ENCODE results near the gene IFI44L. TPM values are rescaled to one million over a fixed set of nuclear protein-coding genes. Genes with fewer than 3 reads are reported as not detected.

Gene IFI44L
- total and polyA plus RNA-seq, 4 donors: 2.1 to 6.5 (median 2.9) TPM

- Histone ChIP-seq H3K9me3 (ENCODE audit: control insufficient read depth in 4 of 4, low read length in 3 of 4) (no peaks in the 10 kb centered on the region), H3K4me3 (ENCODE audit: low read depth in 1 of 3, low read length in 3 of 3) (no peak overlapping the region), H3K27ac (ENCODE audit: low read depth in 1 of 2, low read length in 2 of 2) (no peak overlapping the region), H3K27me3 (ENCODE audit: control insufficient read depth in 4 of 4, insufficient read depth in 4 of 4, low read length in 3 of 4) (no peaks in the 10 kb centered on the region), H3K36me3 (ENCODE audit: control insufficient read depth in 4 of 4, insufficient read depth in 3 of 4, low read depth in 1 of 4, low read length in 3 of 4) (no peaks in the 10 kb centered on the region), H3K9ac (ENCODE audit: low read depth in 1 of 2, low read length in 2 of 2) (no peak overlapping the region), H3K4me1 (ENCODE audit: control insufficient read depth in 4 of 4, insufficient read depth in 4 of 4, low read length in 3 of 4) (peaks cover 4 to 14% (median 13%) of the 10 kb centered on the region in 4 donors)
- WGBS: 82% methylated on average over 2 of the region's 2 CpGs
- no peak for DNase-seq (ENCODE audit: low spot score)
- TF ChIP-seq TAF1 (conservative IDR thresholded peaks at IDR 0.05) (no peak), GABPA (IDR thresholded peaks at IDR 0.05 in 1 of 2, conservative IDR thresholded peaks at IDR 0.05 in 1 of 2) (no peak), RAD21 (IDR thresholded peaks at IDR 0.05) (no peak), NR2F2 (IDR thresholded peaks at IDR 0.05) (no peak), HNF4G (IDR thresholded peaks at IDR 0.05) (no peak), FOXA2 (IDR thresholded peaks at IDR 0.05) (no peak), REST (IDR thresholded peaks at IDR 0.05) (no peak), RXRA (IDR thresholded peaks at IDR 0.05) (no peak)
- TF ChIP-seq, protein P1, sequence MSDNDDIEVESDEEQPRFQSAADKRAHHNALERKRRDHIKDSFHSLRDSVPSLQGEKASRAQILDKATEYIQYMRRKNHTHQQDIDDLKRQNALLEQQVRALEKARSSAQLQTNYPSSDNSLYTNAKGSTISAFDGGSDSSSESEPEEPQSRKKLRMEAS (IDR thresholded peaks at IDR 0.05): no peak
Observed at GRCh38 chr1:78687914-78688313, 67.7 kb downstream of the IFI44L start.

GRCh38 chr1:78688697-78689096 is 68.4 kb downstream of the IFI44L start:
- no peak overlapping the region for H3K27ac ChIP-seq (ENCODE audit: low read depth in 1 of 2, low read length in 2 of 2)
- H3K9me3 ChIP-seq (ENCODE audit: control insufficient read depth in 4 of 4, low read length in 3 of 4): no peaks in the 10 kb centered on the region
- no peaks in the 10 kb centered on the region for H3K27me3 ChIP-seq (ENCODE audit: control insufficient read depth in 4 of 4, insufficient read depth in 4 of 4, low read length in 3 of 4)
- H3K4me3 ChIP-seq (ENCODE audit: low read depth in 1 of 3, low read length in 3 of 3): no peak overlapping the region
- peaks cover 4 to 14% (median 13%) of the 10 kb centered on the region in 4 donors for H3K4me1 ChIP-seq (ENCODE audit: control insufficient read depth in 4 of 4, insufficient read depth in 4 of 4, low read length in 3 of 4)
- no peak for DNase-seq (ENCODE audit: low spot score)
- H3K36me3 ChIP-seq (ENCODE audit: control insufficient read depth in 4 of 4, insufficient read depth in 3 of 4, low read depth in 1 of 4, low read length in 3 of 4): no peaks in the 10 kb centered on the region
- TF ChIP-seq GABPA (IDR thresholded peaks at IDR 0.05 in 1 of 2, conservative IDR thresholded peaks at IDR 0.05 in 1 of 2): no peak
- peak; percentile 56 to 61 for TF ChIP-seq RAD21 (IDR thresholded peaks at IDR 0.05)
- TF ChIP-seq, protein P2, sequence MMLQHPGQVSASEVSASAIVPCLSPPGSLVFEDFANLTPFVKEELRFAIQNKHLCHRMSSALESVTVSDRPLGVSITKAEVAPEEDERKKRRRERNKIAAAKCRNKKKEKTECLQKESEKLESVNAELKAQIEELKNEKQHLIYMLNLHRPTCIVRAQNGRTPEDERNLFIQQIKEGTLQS (IDR thresholded peaks at IDR 0.05): no peak
- no peak for TF ChIP-seq HNF4A (conservative IDR thresholded peaks at IDR 0.05)
- TF ChIP-seq JUND (IDR thresholded peaks at IDR 0.05): no peak
- TF ChIP-seq, protein P3, sequence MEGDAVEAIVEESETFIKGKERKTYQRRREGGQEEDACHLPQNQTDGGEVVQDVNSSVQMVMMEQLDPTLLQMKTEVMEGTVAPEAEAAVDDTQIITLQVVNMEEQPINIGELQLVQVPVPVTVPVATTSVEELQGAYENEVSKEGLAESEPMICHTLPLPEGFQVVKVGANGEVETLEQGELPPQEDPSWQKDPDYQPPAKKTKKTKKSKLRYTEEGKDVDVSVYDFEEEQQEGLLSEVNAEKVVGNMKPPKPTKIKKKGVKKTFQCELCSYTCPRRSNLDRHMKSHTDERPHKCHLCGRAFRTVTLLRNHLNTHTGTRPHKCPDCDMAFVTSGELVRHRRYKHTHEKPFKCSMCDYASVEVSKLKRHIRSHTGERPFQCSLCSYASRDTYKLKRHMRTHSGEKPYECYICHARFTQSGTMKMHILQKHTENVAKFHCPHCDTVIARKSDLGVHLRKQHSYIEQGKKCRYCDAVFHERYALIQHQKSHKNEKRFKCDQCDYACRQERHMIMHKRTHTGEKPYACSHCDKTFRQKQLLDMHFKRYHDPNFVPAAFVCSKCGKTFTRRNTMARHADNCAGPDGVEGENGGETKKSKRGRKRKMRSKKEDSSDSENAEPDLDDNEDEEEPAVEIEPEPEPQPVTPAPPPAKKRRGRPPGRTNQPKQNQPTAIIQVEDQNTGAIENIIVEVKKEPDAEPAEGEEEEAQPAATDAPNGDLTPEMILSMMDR (IDR thresholded peaks at IDR 0.05; ENCODE audit: low read depth, low read length, missing input control): peak; percentile 8
- no peak overlapping the region for H3K9ac ChIP-seq (ENCODE audit: low read depth in 1 of 2, low read length in 2 of 2)

- 83% methylated on average over 3 of the region's 3 CpGs for WGBS
- TF ChIP-seq, protein P4, sequence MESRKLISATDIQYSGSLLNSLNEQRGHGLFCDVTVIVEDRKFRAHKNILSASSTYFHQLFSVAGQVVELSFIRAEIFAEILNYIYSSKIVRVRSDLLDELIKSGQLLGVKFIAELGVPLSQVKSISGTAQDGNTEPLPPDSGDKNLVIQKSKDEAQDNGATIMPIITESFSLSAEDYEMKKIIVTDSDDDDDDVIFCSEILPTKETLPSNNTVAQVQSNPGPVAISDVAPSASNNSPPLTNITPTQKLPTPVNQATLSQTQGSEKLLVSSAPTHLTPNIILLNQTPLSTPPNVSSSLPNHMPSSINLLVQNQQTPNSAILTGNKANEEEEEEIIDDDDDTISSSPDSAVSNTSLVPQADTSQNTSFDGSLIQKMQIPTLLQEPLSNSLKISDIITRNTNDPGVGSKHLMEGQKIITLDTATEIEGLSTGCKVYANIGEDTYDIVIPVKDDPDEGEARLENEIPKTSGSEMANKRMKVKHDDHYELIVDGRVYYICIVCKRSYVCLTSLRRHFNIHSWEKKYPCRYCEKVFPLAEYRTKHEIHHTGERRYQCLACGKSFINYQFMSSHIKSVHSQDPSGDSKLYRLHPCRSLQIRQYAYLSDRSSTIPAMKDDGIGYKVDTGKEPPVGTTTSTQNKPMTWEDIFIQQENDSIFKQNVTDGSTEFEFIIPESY (IDR thresholded peaks at IDR 0.05): no peak
- TF ChIP-seq GABPA (IDR thresholded peaks at IDR 0.05 in 1 of 2, conservative IDR thresholded peaks at IDR 0.05 in 1 of 2): no peak
- no peak for TF ChIP-seq FOXA1 (IDR thresholded peaks at IDR 0.05)
- no peak for TF ChIP-seq SP1 (IDR thresholded peaks at IDR 0.05)
- TF ChIP-seq EGR1 (IDR thresholded peaks at IDR 0.05; ENCODE audit: low read depth in 2 of 2): no peak
- TF ChIP-seq YY1 (IDR thresholded peaks at IDR 0.05): no peak
- TF ChIP-seq HNF4G (IDR thresholded peaks at IDR 0.05): no peak
- TF ChIP-seq, protein P2 (IDR thresholded peaks at IDR 0.05): no peak
- TF ChIP-seq NR2F2 (IDR thresholded peaks at IDR 0.05): no peak
- TF ChIP-seq TAF1 (conservative IDR thresholded peaks at IDR 0.05): no peak
- TF ChIP-seq HNF4A (conservative IDR thresholded peaks at IDR 0.05): no peak
- no peak for TF ChIP-seq JUND (IDR thresholded peaks at IDR 0.05)
Observed at GRCh38 chr1:78690516-78690915, 70.3 kb downstream of the IFI44L start.

More at GRCh38 chr1:78690516-78690915, 70.3 kb downstream of the IFI44L start:
- no peak for DNase-seq (ENCODE audit: low spot score)
- Histone ChIP-seq H3K9ac (ENCODE audit: low read depth in 1 of 2, low read length in 2 of 2) (no peak overlapping the region), H3K4me3 (ENCODE audit: low read depth in 1 of 3, low read length in 3 of 3) (no peak overlapping the region), H3K9me3 (ENCODE audit: control insufficient read depth in 4 of 4, low read length in 3 of 4) (no peaks in the 10 kb centered on the region), H3K27me3 (ENCODE audit: control insufficient read depth in 4 of 4, insufficient read depth in 4 of 4, low read length in 3 of 4) (no peaks in the 10 kb centered on the region), H3K36me3 (ENCODE audit: control insufficient read depth in 4 of 4, insufficient read depth in 3 of 4, low read depth in 1 of 4, low read length in 3 of 4) (no peaks in the 10 kb centered on the region), H3K27ac (ENCODE audit: low read depth in 1 of 2, low read length in 2 of 2) (no peak overlapping the region), H3K4me1 (ENCODE audit: control insufficient read depth in 4 of 4, insufficient read depth in 4 of 4, low read length in 3 of 4) (peaks cover 4 to 14% (median 13%) of the 10 kb centered on the region in 4 donors)
